GM18526 (cell line): ENCODE results near the gene STX11.
A peak's percentile ranks its signal among the peaks of the same experiment; 100 is the strongest.

Source experiments
- POLR2A ChIP-seq: IDR thresholded peaks from 3 replicates; pipeline ENCODE4 v1.6.1; 2011; ENCODE audit not compliant: insufficient read length; ENCODE audit errors: extremely low read depth

The STX11 gene

DNA sequence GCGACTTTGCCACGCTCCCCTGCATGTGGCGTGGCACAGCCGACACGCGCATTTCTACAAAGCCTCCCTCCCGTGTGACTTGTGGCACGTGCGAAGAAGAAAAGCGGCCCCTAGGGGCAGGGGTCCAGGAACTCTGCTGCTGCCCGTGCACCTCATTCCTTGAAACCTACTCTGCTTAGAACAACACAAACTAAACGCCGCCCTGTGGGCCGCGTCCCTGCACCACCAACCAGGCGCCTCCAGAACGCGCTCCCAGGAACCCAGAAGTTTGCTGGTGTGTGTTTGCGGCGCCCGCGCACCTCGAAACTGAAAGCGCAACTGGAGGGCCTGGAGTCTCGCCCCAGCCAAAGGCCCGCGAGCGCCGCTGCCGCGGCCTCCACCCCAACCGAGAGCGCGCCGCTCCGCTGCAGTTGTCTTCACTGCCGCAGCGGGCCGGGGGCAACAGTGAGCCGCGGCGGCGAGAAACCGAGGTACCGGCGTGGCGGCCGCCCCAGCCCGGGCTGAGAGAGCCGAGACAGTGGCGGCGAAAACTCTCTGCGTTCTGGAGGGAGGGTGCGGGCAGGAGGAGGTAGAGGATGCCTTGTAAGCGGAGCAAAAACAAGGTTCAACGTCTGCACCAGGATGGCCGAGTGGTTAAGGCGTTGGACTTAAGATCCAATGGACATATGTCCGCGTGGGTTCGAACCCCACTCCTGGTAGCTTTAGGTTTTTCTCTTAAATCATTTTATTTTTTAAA, 65.8 kb downstream of the STX11 start:
- TF ChIP-seq POLR2A = peak; percentile 58

DNA sequence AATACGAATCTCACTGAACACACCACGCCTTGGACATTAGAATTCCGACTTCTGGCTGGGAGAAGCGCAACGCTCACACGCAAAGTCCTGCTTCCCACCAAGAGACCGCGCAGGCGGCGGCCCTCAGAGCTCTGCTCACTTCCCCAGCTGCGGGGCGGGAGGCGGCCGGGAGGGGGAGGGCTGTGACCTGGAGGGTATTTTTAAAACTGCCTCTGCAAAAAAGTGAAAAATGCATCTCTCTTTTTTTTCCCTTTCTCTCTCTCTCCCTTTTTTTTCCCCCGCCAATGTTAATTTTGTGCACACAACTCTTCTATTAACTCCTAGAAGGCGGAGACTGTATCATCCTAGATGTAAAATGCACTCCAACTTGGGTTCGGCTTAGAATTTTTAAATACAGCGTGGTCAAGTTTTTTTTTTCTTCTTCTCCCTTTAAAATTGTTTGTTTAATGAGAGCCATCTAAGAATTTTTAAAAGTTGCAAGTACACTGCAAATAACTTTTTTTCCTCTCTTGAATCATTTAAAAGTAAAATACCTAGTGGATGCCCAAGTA, 66.4 kb downstream of the STX11 start:
- TF ChIP-seq POLR2A = no peak

DNA sequence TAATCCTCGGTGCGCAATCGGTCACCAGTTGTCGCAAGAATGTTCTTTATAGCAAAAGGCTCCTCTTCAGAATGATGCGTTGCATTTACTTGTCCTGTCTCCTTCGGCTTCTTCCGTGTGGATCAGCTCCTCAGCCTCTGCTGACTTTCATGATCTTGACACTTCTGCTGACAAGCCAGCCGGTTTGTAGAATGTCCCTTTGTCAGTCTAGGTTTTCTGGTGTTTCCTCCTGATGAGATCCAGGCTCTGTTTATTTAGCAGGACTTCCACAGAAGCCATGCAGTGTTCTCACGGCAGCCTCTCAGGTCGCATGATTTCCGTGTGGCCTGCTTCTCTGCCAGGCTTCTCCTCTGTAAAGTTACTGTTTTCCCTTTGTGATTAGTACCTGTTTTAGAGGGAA, 66.9 kb downstream of the STX11 start:
- TF ChIP-seq POLR2A = no peak

DNA sequence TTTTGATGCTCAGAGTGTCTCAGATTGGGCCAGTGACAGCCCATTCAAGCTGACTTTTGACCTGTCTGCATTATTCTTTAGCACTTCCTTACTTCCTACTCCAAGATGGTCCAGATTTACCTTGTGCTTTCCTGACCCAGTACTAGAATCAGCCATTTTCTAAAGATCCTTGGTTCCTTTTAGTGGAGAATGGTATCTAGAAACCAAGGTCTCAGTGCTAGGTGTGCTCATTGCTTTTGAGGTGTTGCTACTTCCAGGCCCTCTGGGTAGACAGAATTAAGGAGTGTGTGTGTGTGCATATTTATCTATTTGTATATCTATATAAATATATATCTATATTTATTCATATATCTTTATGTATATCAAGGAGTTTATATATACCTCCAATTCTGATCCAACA, 67.5 kb downstream of the STX11 start:
- TF ChIP-seq POLR2A = no peak

DNA sequence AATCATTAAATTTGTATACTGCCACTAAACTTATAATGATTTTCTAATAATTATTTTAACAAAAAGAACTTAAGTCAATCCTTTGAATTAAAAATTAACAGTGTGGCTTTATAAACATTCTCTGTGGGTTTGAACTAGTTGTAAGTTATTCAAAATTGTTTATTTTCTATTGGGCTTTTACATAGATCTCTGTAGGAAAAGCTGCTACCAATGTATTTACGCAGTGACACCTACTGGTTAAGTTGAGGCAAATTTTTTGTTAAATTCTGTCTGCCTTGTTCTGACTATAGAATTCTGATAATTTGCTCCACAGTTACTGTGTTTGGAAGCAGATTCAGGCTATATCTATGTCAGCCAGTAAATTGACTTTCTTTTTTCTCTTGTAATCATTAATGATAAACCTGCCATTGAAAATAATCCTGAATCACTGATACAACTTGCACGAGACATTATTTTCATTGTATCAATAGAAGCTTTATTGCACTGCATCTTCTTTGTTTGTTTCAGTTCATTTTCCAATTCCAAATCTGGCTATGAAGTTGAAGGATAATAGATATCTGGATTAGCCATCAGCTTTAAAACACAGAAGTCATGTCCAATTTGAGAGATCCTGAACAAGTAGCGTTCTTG, 68.9 kb downstream of the STX11 start:
- no peak for TF ChIP-seq POLR2A

DNA sequence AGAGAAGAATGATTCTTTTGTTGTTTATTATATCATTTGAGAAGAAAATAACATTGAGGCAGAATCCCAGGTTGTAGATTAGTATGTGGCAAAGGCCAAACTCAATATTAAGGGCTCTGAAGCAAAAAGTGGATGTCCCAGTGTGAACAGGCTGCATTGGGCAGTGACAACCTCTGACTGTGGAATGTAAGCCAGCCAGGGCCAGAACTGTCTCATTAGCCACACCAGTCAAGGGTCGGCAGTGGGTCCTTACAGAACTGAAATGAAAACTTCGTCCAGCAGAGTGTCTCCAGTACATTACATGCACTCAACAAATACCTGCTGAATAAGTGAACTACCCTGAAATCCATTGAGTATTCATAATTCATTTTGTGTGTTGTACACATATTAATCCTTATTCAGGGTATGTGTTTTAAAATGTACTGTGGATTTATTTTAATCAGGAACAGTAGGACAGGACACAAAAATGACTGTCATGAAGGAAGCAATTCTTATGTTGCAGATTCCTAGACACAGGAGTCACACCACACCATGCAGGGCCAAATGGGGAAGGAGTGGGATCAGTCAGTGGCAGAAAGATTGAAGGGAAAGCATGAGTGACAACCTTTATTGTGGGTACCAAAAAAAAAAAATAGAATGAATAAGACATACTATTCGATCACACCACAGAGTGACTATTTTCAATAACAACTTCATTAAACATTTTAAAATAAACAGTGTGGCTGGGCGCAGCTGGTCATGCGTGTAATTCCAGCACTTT, 69.9 kb downstream of the STX11 start:
- no peak for TF ChIP-seq POLR2A

DNA sequence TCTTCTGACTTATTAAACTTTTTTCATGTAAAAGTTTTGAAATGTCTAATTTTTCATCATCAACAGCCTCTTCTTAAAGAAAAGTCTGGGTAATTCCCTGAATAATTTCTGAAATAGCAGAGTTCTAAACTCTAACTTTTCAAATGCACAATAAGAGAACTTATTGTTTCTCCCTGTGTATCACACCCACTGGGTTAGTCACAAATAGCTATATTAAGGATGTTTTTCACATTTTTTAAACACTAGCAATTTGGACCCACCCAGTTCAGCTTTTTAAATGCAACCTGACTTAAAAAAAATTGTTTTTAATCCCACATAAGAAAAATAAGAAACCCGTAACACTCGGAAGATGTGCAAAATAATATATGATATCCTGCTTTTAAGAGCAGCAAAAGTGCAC, 73.4 kb downstream of the STX11 start:
- no peak for TF ChIP-seq POLR2A

DNA sequence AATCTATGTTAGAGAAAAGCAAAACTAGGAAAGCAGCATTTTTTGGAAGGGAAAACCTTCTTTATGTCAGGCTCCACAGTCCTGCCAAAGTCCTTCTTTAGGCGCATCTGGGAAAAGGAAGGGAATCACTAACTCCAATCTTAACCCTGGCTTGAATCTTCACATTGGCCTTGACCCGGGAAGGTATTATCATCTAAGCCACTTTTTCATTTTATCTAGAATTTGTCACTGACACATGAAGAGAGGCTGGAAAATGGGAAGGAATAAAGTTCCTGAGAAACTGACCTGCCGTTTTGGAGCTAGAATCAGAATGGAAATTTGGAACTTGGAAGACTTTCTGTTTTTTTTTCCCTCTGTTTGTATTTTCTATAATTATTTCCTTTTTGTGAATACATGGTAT, 81.4 kb downstream of the STX11 start:
- no peak for TF ChIP-seq POLR2A

DNA sequence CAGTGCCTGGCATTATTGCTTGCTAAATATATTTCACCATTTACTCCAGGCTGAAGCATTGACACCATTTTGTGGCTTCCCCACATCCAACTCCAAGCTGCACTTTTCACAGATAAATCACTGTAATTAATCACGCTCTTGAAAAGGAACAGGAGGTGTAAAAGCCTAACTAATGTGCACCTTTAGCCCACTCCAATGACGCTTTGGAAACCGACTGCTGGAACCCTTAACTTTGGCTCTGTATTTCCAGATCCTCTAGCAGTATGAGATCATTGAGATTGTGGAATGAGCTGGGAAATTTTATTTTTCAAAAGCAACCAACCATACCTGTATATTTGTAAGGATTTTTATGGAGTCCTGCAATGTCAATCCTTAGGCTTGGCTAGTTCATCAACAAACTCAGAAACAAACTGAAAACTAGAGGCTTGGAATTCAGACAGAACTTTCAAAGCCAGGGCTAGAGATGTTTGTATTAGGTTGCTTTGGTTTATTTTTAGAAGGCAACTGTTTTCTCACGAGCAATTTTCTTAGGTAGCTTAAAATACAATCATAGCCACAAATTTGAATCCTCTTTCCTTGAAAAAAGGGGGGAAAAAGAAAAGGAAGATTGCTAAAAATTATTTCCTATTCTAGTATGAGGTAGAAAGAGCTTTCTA, 82.0 kb downstream of the STX11 start:
- no peak for TF ChIP-seq POLR2A

DNA sequence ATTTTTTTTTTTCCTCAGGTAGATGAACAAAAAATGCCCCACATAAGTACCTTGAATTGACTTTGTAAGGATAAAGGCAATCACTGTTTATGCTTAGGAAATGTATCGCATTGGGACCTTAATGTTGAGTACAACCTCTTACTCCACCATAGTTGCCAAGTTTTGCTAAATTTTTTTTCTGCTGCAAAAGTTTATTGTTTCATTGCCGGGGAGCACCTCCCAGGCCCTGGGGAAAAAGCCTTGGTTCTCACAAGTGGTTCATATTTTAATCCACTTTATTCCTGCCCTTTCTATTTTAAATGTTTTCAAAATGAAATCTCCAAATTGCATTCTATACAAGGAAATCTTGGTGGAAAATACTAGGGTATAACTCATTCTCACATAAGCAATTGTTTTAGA, 82.5 kb downstream of the STX11 start:
- TF ChIP-seq POLR2A = no peak

DNA sequence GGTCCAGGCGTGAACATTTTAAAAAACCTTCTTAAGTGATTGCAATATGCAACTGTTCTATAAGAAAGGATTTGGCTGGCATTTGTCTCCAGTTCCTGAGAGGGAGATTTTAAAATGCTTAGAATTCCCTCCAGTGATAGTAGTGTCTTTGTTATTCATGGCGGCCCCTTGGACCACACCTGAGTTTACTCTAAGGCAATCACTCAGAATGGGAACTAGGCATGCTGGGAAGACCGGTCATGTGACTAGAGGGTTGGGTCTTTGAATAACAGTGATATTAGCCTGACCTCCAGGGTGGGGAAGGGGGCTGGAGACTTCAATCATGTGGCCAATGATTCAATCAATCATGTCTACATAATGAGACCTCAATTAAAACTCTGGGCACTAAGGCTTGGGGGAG, 84.1 kb downstream of the STX11 start:
- TF ChIP-seq POLR2A = no peak

DNA sequence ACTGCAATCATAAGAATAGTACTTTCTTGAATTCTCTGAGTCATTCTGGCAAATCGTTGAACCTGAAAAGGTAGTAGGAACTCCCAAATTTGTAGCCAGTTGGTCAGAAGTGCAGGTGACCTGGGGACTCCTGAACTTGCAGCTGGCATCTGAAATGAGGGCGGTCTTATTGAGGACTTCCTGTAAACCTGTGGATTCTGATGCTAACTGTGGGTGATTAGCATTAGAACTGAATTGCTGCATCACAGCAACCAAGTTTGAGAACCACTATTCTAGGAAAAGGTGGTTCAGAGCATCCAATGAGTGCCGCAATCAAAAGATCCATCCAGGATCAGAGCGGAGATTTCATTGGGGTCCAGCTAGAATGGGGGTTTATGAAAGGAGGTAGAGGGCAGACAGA, 84.6 kb downstream of the STX11 start:
- TF ChIP-seq POLR2A = no peak
